Stimulated activated CD4-positive, alpha-beta T cell treated with anti-CD3 and anti-CD28 coated beads, Interleukin-2, amount 100 ng/mL, for 48 hours (primary cell): ENCODE measurements around the gene ARF5.

Source experiments
- DNase-seq, 2 donors: peaks; one replicate each; pipeline ENCODE4 v3.0.0-alpha.2; 2020

ARF5 gene

GRCh38 chr7:127638197-127638596 lies 50.0 kb downstream of the ARF5 start:
- DNase-seq = no peak
